T47D (cell line): ENCODE data around the gene OR10A5.

Source experiments
- DNase-seq, 2 experiments: peaks; one replicate each; pipeline versions ENCODE4 v3.0.0 to v3.0.0-alpha.2; 2011 to 2012; ENCODE audit warnings: low read depth in 1 of 2, low spot score in 1 of 2
- JUND ChIP-seq: IDR thresholded peaks from 2 replicates; pipeline ENCODE4 v1.6.1; 2012; ENCODE audit warnings: low read depth
- in situ Hi-C: cut with HindIII; loops from 2 replicates; pipeline ENCODE4 v1.10.0; 2016; ENCODE audit warnings: low sequenced_read_pairs, low pct_unique_long_range_greater_than_20kb

OR10A5 gene

DNA sequence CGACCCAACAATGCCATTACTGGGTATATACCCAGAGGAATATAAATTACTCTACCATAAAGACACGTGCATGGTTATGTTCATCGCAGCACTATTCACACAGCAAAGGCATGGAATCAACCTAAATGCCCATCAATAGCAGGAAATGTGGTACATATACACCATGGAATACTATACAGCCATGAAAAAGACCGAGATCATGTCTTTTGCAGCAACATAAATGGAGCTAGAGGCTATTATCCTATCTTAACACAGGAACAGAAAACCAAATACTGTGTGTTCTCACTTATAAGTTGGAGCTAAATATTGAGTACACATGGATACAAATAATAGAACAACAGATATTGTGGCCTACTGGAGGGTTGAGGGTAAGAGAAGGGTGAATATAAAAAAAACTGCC, 43.3 kb downstream of the OR10A5 start:
- DNase-seq = no peak
- no peak for TF ChIP-seq JUND
- in situ Hi-C loops = no loop called here

- DNase-seq = no peak
- no peak for TF ChIP-seq JUND
- in situ Hi-C loops = no loop called here
These were observed 44.4 kb downstream of the OR10A5 start for GRCh38 chr11:6889835-6890234.

- DNase-seq = no peak
- TF ChIP-seq JUND = no peak
- in situ Hi-C loops = no loop called here
These were observed 46.9 kb downstream of the OR10A5 start, which contains the start of gene OR2D2 for GRCh38 chr11:6892400-6892799. Gene OR2D2, minus strand, starts transcription at chr11:6892500. Its CDS starts 0 bp downstream, at chr11:6892500.

GRCh38 chr11:6894097-6894496, 48.6 kb downstream of the OR10A5 start:
- DNase-seq = no peak
- no peak for TF ChIP-seq JUND
- in situ Hi-C loops = no loop called here

DNA sequence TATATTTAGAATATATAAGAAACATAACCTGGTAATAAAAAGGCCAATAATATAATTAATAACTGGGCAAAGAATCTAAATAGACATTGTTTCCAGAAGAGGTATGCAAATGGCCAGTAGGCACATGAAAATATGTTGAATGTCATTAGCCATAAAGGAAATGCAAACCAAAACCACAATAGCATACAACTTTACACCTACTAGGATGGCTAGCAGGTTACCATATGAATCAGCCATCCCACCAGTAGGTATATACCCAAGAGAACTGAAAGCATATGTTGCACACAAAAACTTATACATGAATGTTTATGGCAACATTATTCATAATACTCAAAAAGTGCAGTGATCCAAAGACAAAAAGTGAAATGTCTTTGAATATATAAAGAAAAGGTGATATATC, 49.5 kb downstream of the OR10A5 start:
- DNase-seq = no peak
- in situ Hi-C loops = no loop called here
- TF ChIP-seq JUND = no peak
